GM18508 (cell line): ENCODE measurements around the gene PTPRN2.

Source experiments
- ATAC-seq: cut with Tn5 transposase; IDR thresholded peaks from one replicate; pipeline ENCODE4 v1.9.1; 2021; ENCODE audit warnings: moderate number of reproducible peaks; ENCODE audit not compliant: insufficient read depth, unreplicated experiment

The PTPRN2 gene

GRCh38 chr7:158581440-158582088, 6.1 kb downstream of the PTPRN2 start:
- no peak for ATAC-seq

- no peak for ATAC-seq
Measured at GRCh38 chr7:158579662-158580646, 7.7 kb downstream of the PTPRN2 start.

GRCh38 chr7:158576050-158576762, 11.4 kb downstream of the PTPRN2 start:
- ATAC-seq, result no peak

DNA sequence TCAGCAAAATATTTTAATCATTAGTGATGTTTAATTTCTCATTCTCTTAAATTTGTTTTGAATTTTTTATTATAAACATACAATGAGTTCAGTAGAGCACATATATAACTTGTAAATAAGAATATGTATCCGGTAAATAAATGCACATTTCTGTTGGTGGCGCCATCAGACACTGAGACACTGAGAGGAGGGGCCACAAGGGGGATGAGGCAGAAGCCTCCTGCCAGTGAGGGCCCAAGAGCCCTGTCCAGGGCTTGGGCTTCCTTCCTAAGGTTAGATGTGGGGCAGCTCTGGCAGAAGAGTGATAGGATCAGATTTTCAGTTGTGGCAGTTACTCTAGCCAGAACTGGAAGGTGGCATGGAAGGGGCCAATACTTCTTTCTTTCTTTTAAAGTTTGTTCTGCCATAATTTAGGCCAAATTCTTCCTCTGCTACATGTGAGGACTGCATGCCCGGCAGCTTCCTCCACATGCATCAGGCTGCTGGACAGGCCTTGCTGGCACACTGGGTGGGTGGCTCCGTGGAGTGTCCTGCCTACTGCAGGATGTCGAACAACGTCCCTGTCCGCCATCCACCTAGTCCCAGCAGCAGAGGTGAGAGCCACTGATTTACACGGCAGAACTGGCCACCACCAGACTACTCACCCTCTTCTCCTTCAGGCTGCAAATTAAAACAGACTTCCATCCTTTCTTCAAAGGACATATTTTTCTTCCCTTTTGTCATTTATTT, 13.2 kb downstream of the PTPRN2 start:
- no peak for ATAC-seq

DNA sequence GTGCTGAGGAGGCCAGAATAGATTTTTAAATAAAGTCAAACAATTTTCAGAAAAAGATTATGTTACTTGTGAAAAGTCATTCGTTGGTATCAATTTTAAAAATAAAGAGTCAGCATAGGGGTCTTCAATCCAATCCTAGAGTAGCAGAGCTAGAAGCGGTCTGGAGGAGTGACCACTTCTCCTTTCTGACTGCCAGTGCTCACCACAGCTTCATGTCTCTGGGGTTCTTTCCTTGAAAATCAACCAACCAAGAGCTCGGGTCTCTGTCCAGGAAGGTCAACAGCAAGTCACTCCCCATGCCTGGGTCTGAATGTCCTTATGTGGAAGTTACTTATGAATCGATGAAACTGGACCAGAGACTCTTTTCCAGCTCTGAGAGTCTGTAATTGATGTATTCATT, 14.3 kb downstream of the PTPRN2 start:
- ATAC-seq, result no peak

DNA sequence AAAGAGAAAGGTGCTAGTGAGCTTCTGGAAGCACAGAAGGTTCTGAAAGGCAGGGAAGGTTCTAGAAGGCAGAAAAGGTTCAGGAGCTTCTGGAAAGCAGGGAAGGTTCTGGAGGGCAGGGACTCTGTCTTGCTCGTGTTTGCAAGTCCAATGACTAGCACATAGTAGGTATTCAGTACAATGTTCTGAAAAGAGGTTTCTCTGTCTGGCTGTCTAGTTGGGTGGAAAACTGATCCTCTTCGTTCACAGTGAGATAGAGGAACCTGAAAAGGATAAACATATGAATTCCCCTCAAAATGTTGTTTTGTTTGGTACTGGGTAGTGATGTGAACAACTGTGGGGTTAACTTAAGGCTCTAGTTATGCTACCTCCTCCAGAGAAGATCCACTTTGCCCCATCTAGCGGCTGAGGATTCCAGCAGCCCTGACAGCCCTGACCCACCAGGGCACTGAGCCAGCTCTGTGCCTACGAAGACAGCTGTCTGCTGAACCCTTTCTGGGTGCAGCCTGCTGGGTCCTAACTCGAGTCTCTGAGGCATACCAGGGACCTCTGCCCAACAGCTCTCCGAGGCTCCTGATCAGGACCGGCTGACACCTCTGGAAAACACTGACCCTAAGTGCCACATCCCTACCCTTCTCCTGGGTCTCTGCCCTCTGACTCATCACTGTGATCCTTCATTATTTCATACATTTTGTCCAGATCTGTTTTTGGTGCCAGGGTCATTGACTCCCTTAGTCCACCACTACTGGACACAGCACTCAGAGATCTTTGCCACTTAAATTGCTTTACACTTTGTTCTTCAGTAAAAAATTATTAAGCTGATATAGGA, 15.4 kb downstream of the PTPRN2 start:
- ATAC-seq, result no peak

- ATAC-seq, result no peak
Measured at GRCh38 chr7:158570449-158571170, 17.0 kb downstream of the PTPRN2 start.

DNA sequence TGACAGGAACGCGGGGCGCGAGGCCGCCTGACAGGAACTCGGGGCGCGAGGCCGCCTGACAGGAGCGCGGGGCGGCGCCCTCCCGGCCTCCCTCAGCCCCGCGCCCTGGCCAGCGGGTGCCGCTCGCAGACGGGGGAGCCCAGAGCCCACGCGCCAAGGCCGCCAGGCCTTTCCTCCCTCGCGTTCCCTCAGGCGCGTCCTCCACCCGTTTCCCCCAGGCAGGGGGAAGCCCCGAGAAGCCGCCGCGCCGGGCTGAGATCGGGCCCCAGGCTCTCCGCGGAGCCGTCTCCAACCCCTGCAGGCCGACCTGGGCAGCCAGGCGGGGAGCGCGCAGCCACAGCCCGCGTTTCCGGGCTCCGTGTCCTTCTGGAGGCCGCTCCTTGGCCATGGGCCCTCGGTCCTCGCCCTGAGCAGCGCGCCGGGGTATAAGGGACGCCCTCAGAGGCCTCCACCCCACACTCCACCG, 17.7 kb downstream of the PTPRN2 start:
- no peak for ATAC-seq

- no peak for ATAC-seq
Measured at GRCh38 chr7:158568974-158569857, 18.4 kb downstream of the PTPRN2 start.

DNA sequence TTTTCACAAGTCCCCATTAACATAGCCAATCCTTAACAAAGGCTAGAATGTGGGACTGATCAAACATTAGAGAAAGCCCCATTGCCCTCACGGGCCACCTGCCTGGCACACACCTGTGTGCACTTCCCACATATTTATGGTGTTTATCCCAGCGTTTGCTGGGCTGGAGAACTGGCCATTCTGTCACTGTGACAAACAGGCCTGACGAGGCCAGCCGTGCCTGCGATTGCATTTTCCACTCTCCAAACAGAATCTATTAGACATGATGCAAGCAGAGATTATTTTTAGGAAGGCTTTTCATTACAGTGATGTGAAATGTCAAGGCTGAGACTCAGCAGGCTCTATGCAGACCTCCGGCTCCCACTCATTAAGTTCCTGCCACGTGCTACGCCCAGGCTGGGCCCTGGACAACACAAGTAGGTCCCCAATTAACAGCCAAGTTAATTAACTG, 20.4 kb downstream of the PTPRN2 start:
- ATAC-seq, result no peak

- no peak for ATAC-seq
Measured at GRCh38 chr7:158564663-158565035, 23.0 kb downstream of the PTPRN2 start.

DNA sequence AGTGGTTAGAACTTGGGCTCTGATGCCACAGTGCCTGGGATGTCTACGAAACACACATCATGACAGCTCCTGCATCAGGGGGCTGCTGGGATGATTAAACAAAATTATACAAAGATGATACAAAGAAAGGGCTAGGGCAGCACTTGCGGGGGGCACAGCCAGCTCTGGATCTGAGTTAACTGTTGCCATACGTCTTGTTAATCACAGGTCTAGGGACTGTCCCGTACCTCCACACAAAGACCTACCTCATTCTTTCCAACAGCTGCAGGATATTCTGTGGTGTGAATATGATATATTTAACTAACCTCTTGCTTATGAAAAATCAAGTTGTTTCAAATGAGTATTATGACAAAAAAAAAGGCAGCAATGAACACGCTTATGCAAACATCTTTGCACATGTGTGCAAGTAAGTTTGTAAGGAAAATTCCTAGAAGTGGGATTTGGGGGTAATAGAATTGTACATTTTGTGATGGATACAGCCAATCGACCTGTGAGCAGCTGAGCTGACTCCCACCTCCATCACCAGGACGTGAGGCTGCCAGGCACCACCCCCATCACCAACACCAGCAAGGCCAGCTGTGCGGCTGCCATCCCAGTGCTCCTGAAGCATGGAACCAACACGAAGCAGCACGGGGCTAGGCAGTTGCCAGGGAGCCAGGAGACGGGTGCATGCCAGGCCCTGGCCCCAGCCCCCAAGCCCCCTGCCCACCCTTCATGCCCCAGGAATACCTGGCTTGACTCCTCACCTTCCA, 23.5 kb downstream of the PTPRN2 start:
- ATAC-seq, result no peak

- no peak for ATAC-seq
Measured at GRCh38 chr7:158563051-158563450, 24.6 kb downstream of the PTPRN2 start.

GRCh38 chr7:158562517-158562916, 25.1 kb downstream of the PTPRN2 start:
- ATAC-seq, result no peak

- ATAC-seq, result no peak
Measured at GRCh38 chr7:158561659-158562058, 26.0 kb downstream of the PTPRN2 start.

- ATAC-seq, result no peak
Measured at GRCh38 chr7:158560386-158560785, 27.2 kb downstream of the PTPRN2 start.

GRCh38 chr7:158559356-158559755, 28.3 kb downstream of the PTPRN2 start:
- ATAC-seq, result no peak
